Type B pancreatic cell (in vitro differentiated cells): ENCODE data around the gene RGS2. TPM values are rescaled to one million over a fixed set of nuclear protein-coding genes. Genes with fewer than 3 reads are reported as not detected.

Experiments
- DNase-seq: peaks from one replicate; pipeline ENCODE4 v3.0.0; 2021; ENCODE audit warnings: mixed read lengths; ENCODE audit not compliant: unreplicated experiment; ENCODE audit errors: extremely low spot score
- H3K27ac Mint-ChIP-seq: 2 replicates; pipeline ENCODE4 v1.8.0; 2021; ENCODE audit warnings: mild to moderate bottlenecking, mixed read lengths
- H3K27me3 Mint-ChIP-seq: 2 replicates; pipeline ENCODE4 v1.8.0; 2021; ENCODE audit warnings: mixed read lengths
- H3K36me3 Mint-ChIP-seq: 2 replicates; pipeline ENCODE4 v1.8.0; 2021; ENCODE audit warnings: mixed read lengths
- H3K4me1 Mint-ChIP-seq: one replicate; pipeline ENCODE4 v1.8.0; 2021; ENCODE audit warnings: mixed read lengths; ENCODE audit not compliant: unreplicated experiment
- H3K4me3 Mint-ChIP-seq: 2 replicates; pipeline ENCODE4 v1.8.0; 2021; ENCODE audit warnings: mild to moderate bottlenecking, mixed read lengths
- H3K9me3 Mint-ChIP-seq: 2 replicates; pipeline ENCODE4 v1.8.0; 2021; ENCODE audit warnings: mixed read lengths
- CTCF ChIP-seq: fragments of 200-600 bp; sonication (generic); conservative IDR thresholded peaks from 2 replicates; pipeline ENCODE4 v1.5.0; 2021; ENCODE audit warnings: antibody characterized with exemption, mild to moderate bottlenecking
- total RNA-seq: library from RNA; stranded (reverse); gene quantifications from 2 replicates; pipeline ENCODE4 v1.2.1, GENCODE V29; 2021; ENCODE audit warnings: low replicate concordance

Gene RGS2
- total RNA-seq, 1 donor from 2014 or later = 50.9 TPM

DNA sequence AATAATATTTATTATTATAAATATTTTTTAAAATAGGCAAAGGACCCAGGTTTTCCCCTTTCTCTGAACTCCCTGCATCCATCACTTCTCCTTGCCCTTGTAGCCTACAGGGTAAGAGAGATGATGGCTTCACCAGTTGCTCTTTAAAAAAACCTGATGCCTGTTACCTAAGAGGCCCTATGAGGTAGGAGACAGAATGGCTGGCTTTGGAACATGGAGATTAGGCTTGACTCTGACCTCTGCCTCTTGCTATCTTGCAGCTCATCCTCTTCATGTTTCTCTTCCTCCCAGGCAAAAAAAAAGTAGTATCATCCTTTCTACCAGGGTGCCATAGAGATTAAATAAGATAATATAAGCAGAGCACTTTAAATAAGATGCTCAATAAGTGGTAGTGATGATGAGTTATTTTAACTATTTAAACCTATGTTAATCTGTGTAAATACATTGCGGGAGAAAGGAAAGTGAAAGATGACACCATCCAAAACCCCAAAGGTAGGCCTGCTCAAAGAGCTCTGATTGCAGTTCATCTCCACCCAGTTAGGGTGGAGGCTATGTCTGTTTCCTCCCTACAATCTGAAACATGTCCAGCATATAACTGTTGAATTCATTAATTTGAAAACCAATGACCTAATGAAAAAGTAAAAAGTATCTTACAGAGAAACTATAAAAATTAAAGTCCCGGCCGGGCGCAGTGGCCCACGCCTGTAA is 51.8 kb downstream of the RGS2 start:
- TF ChIP-seq CTCF = no peak
- DNase-seq = no peak
- H3K36me3 Mint-ChIP-seq = no peaks in the 10 kb centered on the region
- H3K27ac Mint-ChIP-seq = no peak overlapping the region
- no peaks in the 10 kb centered on the region for H3K27me3 Mint-ChIP-seq
- no peaks in the 10 kb centered on the region for H3K9me3 Mint-ChIP-seq
- no peak overlapping the region for H3K4me3 Mint-ChIP-seq
- H3K4me1 Mint-ChIP-seq = peaks cover 4% of the 10 kb centered on the region

GRCh38 chr1:192861860-192862259 is 53.0 kb downstream of the RGS2 start:
- no peak for TF ChIP-seq CTCF
- DNase-seq = no peak
- Mint-ChIP-seq H3K9me3 (no peaks in the 10 kb centered on the region), H3K27me3 (no peaks in the 10 kb centered on the region), H3K36me3 (no peaks in the 10 kb centered on the region), H3K4me3 (no peak overlapping the region), H3K4me1 (peaks cover 4% of the 10 kb centered on the region), H3K27ac (no peak overlapping the region)

Other genes starting within 250 kb of the RGS2 start
- gene RGS1, start 233.3 kb upstream of the RGS2 start, total RNA-seq = 1.1 and 1.2 TPM in 2 replicates
- gene RGS13, start 172.9 kb upstream of the RGS2 start, total RNA-seq = 0.19 TPM in 1 of 2 replicates, not detected in the other